ENCODE data around the gene ISYNA1.

DNA sequence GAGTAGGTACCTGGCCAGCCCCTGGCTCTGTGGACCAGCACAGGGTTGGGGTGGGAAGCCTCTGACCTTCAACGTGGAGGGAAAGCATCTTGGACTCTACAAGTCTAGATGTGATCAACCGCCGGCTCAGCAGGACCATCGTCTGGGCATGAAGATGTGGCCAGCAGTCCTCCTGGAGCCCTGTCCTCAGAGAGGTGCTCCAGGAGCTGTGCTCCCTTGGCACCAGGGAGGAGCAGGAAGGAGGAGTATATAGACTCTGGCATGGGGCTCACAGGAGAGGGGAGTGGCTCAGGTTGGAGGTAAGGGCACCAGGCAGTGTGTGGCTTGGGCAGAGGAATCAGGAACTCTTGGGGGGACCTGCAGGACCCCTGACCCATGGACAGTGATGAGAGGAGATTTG, 18.3 kb upstream of the ISYNA1 start:
- no peak for TF ChIP-seq GATA3 (IDR thresholded peaks at IDR 0.05; ENCODE audit: low read depth, low read length)
- TF ChIP-seq GATA2 (IDR thresholded peaks at IDR 0.05; ENCODE audit: low read depth, low read length) = no peak
